OCI-LY7 (cell line): ENCODE results near the gene ACTL8. TPM values are rescaled to one million over a fixed set of nuclear protein-coding genes. Genes with fewer than 3 reads are reported as not detected.

Experiments
- BruUV-seq: library from RNA; stranded (reverse); fragments of 400-500 nt; replicated peaks from 2 replicates; lab custom pipeline; 2021; lab: Mats Ljungman, UMichigan
- CTCF ChIA-PET: fragments of 300-600 bp; sonication (Branson Sonifier 250); formaldehyde crosslinking; loops from one replicate; lab custom pipeline; 2022; ENCODE audit warnings: antibody characterized with exemption; ENCODE audit not compliant: unreplicated experiment; lab: Charles Lee
- POLR2A ChIA-PET: fragments of 300-600 bp; sonication (Branson Sonifier 250); formaldehyde crosslinking; loops from one replicate; lab custom pipeline; 2022; ENCODE audit warnings: antibody characterized with exemption; lab: Charles Lee
- DNase-seq: peaks from one replicate; pipeline ENCODE4 v3.0.0-alpha.2; 2015; ENCODE audit warnings: low spot score
- H2AFZ ChIP-seq: fragments of 200-600 bp; sonication (generic), shearing (Covaris generic); 2 replicates; pipeline ENCODE4 v1.6.1; 2014; ENCODE audit warnings: mild to moderate bottlenecking, antibody characterized with exemption, low read length, moderate library complexity
- H3K27ac ChIP-seq: fragments of 200-600 bp; sonication (generic); 2 replicates; pipeline ENCODE4 v1.5.1; 2014; ENCODE audit warnings: mixed run types, low read depth, mild to moderate bottlenecking, moderate library complexity, low read length, inconsistent platforms; ENCODE audit not compliant: poor library complexity, severe bottlenecking
- H3K36me3 ChIP-seq: fragments of 200-600 bp; sonication (generic); 2 replicates; pipeline ENCODE4 v1.6.1; 2014; ENCODE audit warnings: mild to moderate bottlenecking, antibody characterized with exemption, low read length, moderate library complexity, mixed read lengths; ENCODE audit not compliant: insufficient read depth
- H3K4me1 ChIP-seq: fragments of 200-600 bp; sonication (generic); 2 replicates; pipeline ENCODE4 v1.5.1; 2014; ENCODE audit warnings: mild to moderate bottlenecking, low read length; ENCODE audit not compliant: insufficient read depth, poor library complexity, severe bottlenecking
- H3K4me2 ChIP-seq: fragments of 200-600 bp; sonication (generic); 2 replicates; pipeline ENCODE4 v1.6.1; 2014; ENCODE audit warnings: mild to moderate bottlenecking, low read length
- H3K4me3 ChIP-seq: fragments of 200-600 bp; sonication (generic); 2 replicates; pipeline ENCODE4 v1.5.1; 2014; ENCODE audit warnings: mild to moderate bottlenecking, low read depth, low read length; ENCODE audit not compliant: poor library complexity, severe bottlenecking
- H3K79me2 ChIP-seq: fragments of 200-600 bp; sonication (generic); 2 replicates; pipeline ENCODE4 v1.6.1; 2016; ENCODE audit warnings: low read depth, mild to moderate bottlenecking, low read length, moderate library complexity, mixed read lengths; ENCODE audit not compliant: insufficient read depth
- H3K9me2 ChIP-seq: fragments of 200-600 bp; sonication (generic); 2 replicates; pipeline ENCODE4 v1.6.1; 2016; ENCODE audit warnings: mild to moderate bottlenecking, low read length, mixed read lengths; ENCODE audit not compliant: insufficient read depth
- H3K9me3 ChIP-seq: fragments of 200-600 bp; sonication (generic); 2 replicates; pipeline ENCODE4 v1.6.1; 2014; ENCODE audit warnings: mild to moderate bottlenecking, mixed run types, low read length, mixed read lengths
- H4K20me1 ChIP-seq: fragments of 200-600 bp; sonication (generic); 2 replicates; pipeline ENCODE4 v1.6.1; 2014; ENCODE audit warnings: mild to moderate bottlenecking, antibody characterized with exemption, low read length, moderate library complexity, mixed read lengths; ENCODE audit not compliant: insufficient read depth
- EZH2phosphoT487 ChIP-seq: fragments of 200-600 bp; sonication (generic); IDR thresholded peaks from 2 replicates; pipeline ENCODE4 v1.6.1; 2018; ENCODE audit warnings: low read depth, borderline replicate concordance, mild to moderate bottlenecking, mixed run types, antibody characterized with exemption, low read length, moderate library complexity, mixed read lengths
- intact Hi-C: fragments of 100-400 bp; cut with micrococcal nuclease; formaldehyde crosslinking; loops from one replicate; pipeline ENCODE4 v1.10.0; 2022; ENCODE audit not compliant: unreplicated experiment
- total RNA-seq, 2 experiments: library from RNA; depleted of rRNA in 1 of 2; stranded (reverse); fragments of >200 nt in 1 of 2; shearing (Covaris generic) in 1 of 2; gene quantifications; 2 replicates each; pipeline ENCODE4 v1.2.3, GENCODE V29; 2014 to 2022
- TF ChIP-seq, protein P1 (sequence below): fragments of 200-600 bp; sonication (generic); conservative IDR thresholded peaks from 2 replicates; pipeline ENCODE4 v1.5.1; 2014; ENCODE audit warnings: mild to moderate bottlenecking, antibody characterized with exemption, low read length, moderate library complexity, mixed read lengths

The ACTL8 gene
- total RNA-seq, 2 experiments from 2014 or later, result not detected

DNA sequence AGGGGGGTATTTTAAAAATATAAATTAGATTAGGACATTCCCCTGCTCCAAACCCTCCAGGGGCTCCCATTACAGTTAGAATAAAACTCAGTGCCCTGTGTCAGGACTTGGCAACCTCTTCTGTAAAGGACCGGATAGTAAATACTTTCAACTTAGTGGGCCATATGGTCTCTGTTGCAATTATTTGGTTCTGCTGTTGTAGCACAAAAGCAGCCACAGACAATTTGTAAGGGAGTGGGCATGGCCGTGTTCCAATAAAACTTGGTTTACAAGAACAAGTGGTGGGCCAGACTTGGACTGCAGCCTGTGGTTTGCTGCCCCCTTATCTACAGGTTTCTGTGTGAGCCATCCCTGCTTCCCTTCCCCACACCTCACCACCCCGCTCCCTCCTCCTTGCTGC is 92.0 kb downstream of the ACTL8 start:
- H2AFZ ChIP-seq, result no peak overlapping the region
- H3K9me2 ChIP-seq, result no peaks in the 10 kb centered on the region
- H3K4me1 ChIP-seq, result no peaks in the 10 kb centered on the region
- H3K4me2 ChIP-seq, result no peak overlapping the region
- H3K36me3 ChIP-seq, result no peaks in the 10 kb centered on the region
- H3K9me3 ChIP-seq, result no peaks in the 10 kb centered on the region
- H3K79me2 ChIP-seq, result no peaks in the 10 kb centered on the region
- DNase-seq, result no peak
- no peak overlapping the region for H3K27ac ChIP-seq
- ChIA-PET CTCF (no interaction called here), POLR2A (no interaction called here)
- no peak for TF ChIP-seq EZH2phosphoT487
- TF ChIP-seq, protein P1, sequence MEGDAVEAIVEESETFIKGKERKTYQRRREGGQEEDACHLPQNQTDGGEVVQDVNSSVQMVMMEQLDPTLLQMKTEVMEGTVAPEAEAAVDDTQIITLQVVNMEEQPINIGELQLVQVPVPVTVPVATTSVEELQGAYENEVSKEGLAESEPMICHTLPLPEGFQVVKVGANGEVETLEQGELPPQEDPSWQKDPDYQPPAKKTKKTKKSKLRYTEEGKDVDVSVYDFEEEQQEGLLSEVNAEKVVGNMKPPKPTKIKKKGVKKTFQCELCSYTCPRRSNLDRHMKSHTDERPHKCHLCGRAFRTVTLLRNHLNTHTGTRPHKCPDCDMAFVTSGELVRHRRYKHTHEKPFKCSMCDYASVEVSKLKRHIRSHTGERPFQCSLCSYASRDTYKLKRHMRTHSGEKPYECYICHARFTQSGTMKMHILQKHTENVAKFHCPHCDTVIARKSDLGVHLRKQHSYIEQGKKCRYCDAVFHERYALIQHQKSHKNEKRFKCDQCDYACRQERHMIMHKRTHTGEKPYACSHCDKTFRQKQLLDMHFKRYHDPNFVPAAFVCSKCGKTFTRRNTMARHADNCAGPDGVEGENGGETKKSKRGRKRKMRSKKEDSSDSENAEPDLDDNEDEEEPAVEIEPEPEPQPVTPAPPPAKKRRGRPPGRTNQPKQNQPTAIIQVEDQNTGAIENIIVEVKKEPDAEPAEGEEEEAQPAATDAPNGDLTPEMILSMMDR, result no peak
- BruUV-seq, result no TSS peak
- intact Hi-C loops, result no loop called here
- no peaks in the 10 kb centered on the region for H4K20me1 ChIP-seq
- no peak overlapping the region for H3K4me3 ChIP-seq

DNA sequence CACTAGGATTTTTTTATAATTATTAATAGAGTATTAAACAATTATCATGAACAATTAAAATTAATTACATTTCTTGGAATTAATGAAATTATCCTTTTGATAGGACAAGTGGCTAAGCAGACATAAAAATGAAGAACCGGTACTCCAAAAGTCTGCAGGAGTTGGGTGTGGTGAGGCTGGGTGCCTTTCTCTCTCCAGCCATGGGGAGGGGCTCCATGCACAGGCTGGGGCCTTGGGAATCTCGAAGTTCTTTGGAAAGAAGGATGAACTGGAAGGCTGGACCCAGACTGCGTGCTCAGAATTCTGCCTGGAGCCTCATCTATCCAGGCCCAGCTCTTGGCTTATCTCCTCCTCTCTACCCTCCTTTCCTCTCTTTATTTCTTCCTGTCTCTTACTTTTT is 94.1 kb downstream of the ACTL8 start:
- CTCF ChIA-PET, result no interaction called here
- Histone ChIP-seq H3K4me3 (no peak overlapping the region), H3K4me1 (no peaks in the 10 kb centered on the region), H3K9me2 (no peaks in the 10 kb centered on the region), H4K20me1 (no peaks in the 10 kb centered on the region), H3K4me2 (no peak overlapping the region), H3K9me3 (no peaks in the 10 kb centered on the region), H2AFZ (no peak overlapping the region), H3K36me3 (no peaks in the 10 kb centered on the region), H3K27ac (no peak overlapping the region), H3K79me2 (no peaks in the 10 kb centered on the region)
- POLR2A ChIA-PET, result interaction anchor here (0.6 to 1.3 kb wide), 2 partner anchors 9 to 12 kb away, joined by 3 to 4 read pairs; no protein-coding TSS in a partner anchor
- DNase-seq, result no peak
- intact Hi-C loops, result no loop called here
- BruUV-seq, result no TSS peak
- TF ChIP-seq, protein P1, result no peak
- no peak for TF ChIP-seq EZH2phosphoT487

DNA sequence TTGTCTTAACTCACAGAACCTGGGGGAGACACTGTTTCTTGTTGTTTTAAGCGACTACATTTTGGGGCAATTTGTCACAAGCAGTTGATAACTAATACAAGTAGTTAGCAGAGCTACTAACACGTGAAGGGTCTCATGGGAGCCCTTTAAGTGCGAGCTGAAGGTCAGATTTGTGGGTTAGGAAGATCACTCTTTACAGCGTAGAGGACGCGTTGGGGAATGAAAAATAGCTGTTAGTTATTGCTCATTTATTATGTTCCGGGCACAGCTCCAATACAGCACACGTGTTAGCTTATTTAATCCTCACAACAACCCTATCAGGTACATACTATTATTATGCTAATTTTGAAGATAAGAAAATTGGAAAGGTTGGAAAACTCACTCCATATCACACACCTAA is 95.9 kb downstream of the ACTL8 start:
- intact Hi-C loops, result no loop called here
- POLR2A ChIA-PET, result no interaction called here

More for the DNA sequence above, 95.9 kb downstream of the ACTL8 start:
- H3K4me3 ChIP-seq, result no peak overlapping the region
- no peak for DNase-seq
- no peak for TF ChIP-seq EZH2phosphoT487
- TF ChIP-seq, protein P1, result no peak
- no peak overlapping the region for H3K27ac ChIP-seq
- no peaks in the 10 kb centered on the region for H3K9me2 ChIP-seq
- H3K36me3 ChIP-seq, result no peaks in the 10 kb centered on the region
- no TSS peak for BruUV-seq
- no peak overlapping the region for H3K4me2 ChIP-seq
- no peaks in the 10 kb centered on the region for H3K4me1 ChIP-seq
- no peaks in the 10 kb centered on the region for H4K20me1 ChIP-seq
- no peaks in the 10 kb centered on the region for H3K9me3 ChIP-seq
- CTCF ChIA-PET, result no interaction called here
- no peak overlapping the region for H2AFZ ChIP-seq
- no peaks in the 10 kb centered on the region for H3K79me2 ChIP-seq
